SHP77 (cell line): ENCODE data around the gene SUPT20HL1.
"Not testable (repeated sequence)": the region's sequence is repeated elsewhere in the genome, so short reads cannot be mapped to it uniquely, and the experiment has no call there.

Source experiments
- DNase-seq, 2 experiments: peaks; one replicate each; lab custom pipeline; 2025; lab: John Stamatoyannopoulos, UW

SUPT20HL1 gene

DNA sequence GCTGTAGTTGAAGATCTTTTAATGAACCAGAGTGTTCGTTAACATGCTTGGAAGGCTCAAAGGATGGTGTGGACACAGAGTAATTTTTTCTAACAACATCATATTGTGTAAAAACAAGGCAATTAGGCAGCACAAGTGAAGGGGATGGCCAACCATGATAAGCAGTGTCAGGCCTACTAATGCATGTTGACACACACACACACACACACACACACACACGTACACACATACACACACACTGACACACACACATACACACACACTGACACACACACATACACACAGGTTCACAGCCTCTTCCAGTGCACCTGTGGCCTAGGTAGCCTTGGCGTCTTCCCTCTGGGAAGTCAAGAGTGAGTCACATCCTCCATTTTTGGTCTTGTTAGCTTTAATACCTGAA, at the start of gene SUPT20HL1:
Gene SUPT20HL1 (plus strand): TSS at position 368 of the 400 bp plus-strand sequence. CDS start 2,122 bp downstream, outside the sequence.
- no peak for DNase-seq

GRCh38 chrX:24310916-24311315, 49.5 kb upstream of the SUPT20HL1 start:
- DNase-seq, result not testable (repeated sequence)

GRCh38 chrX:24311507-24312248, 48.8 kb upstream of the SUPT20HL1 start:
- DNase-seq, result not testable (repeated sequence)

DNA sequence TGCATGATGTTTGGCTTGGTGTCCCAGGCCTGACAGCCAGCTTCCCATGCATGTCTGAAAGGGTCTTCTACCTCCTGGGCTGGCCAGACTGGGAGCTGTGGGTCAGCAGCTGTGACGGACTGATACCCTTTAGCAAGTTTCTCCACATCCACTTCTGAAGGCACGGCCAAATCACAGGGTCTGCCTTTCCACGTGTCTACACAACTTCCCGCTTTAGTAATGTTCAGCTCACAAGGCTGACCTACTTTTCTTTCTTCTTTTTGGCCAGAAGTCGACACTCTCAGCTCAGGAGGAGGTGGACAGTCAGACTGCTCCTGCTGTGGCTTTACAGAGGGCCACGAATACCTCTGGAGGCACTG, 48.2 kb upstream of the SUPT20HL1 start:
- not testable (repeated sequence) for DNase-seq

GRCh38 chrX:24314019-24314635, 46.3 kb upstream of the SUPT20HL1 start, which contains the start of gene SUPT20HL2:
Gene SUPT20HL2, minus strand, starts transcription at chrX:24314069. Its CDS starts 754 bp downstream, at chrX:24313315.
- no peak for DNase-seq

DNA sequence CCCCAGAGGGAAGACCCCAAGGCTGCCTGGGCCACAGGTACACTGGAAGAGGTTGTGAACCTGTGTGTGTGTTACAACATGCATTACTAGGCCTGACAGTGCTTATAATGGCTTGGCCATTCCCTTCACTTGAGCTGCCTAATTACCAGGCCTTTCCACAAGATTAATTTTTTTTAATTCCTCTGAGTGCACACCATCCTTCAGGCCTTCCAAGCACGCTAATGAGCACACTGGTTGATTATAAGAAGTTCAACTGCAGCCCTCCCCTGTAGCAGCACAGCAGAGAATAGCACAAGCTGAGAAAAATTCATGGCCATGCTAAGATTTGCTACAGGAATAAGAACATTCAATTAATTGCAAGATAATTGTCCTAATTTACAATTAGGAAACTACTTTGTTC, 44.3 kb upstream of the SUPT20HL1 start:
- DNase-seq, result no peak

- no peak for DNase-seq
Measured at GRCh38 chrX:24317567-24317966, 42.9 kb upstream of the SUPT20HL1 start.

GRCh38 chrX:24321741-24322395, 38.6 kb upstream of the SUPT20HL1 start:
- no peak for DNase-seq

GRCh38 chrX:24325231-24325630, 35.2 kb upstream of the SUPT20HL1 start:
- DNase-seq, result no peak

GRCh38 chrX:24332878-24333277, 27.6 kb upstream of the SUPT20HL1 start:
- DNase-seq, result no peak

DNA sequence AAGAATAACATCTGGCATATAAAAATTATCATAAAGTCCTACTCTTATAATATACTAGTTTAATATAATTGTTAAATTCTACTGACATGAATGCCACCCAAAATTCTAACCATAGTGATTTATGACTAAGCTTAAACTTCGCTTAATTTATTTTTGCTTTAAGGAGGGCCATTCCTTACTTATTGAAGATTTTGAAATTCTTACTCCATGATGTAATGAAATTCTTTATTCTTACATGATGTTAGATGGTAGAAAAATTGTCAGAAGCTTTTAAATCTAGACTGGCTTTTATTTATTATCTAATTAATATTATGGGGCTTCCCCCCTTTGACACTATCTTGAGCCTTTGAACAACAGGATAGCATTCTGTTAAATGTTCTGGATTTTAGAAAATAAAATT, 27.1 kb upstream of the SUPT20HL1 start:
- DNase-seq, result no peak

- DNase-seq, result no peak
Measured at GRCh38 chrX:24334461-24334860, 26.0 kb upstream of the SUPT20HL1 start.

DNA sequence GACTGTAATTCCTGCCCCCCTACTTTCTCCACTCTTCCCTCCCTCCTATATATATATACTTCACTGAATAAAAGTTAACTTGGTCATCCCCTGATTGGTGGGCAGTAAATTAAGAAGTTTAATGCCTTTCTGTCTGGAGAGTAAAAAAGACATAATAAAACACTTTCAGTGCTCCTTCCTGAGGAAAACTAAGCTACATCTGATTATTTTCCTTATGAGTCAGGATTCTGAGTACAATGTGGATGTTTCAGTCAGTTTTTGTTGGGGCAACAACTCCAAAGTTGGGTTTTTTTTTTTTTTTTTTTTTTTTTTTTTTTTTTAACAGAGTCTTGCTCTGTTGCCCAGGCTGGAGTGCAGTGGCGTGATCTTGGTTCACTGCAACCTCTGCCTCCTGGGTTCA, 24.6 kb upstream of the SUPT20HL1 start:
- DNase-seq, result no peak

DNA sequence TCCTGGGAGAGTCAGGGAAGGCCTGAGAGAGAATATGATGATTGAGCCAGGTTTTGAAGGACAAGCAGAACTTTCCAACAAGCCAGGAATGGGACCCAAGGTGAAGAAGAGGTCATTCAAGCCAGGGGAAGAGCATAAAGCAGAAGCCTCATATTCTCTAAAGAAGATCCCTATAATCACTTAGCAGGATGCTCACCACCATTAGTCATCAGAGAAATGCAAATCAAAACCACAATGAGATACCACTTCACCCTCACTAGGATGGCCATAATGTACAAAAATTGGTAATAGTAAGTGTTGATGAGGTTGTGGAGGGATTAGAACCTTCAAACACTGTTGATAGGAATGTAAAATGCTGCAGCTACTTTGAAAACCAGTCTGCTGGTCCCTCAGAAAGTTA, 20.5 kb upstream of the SUPT20HL1 start:
- DNase-seq, result no peak

DNA sequence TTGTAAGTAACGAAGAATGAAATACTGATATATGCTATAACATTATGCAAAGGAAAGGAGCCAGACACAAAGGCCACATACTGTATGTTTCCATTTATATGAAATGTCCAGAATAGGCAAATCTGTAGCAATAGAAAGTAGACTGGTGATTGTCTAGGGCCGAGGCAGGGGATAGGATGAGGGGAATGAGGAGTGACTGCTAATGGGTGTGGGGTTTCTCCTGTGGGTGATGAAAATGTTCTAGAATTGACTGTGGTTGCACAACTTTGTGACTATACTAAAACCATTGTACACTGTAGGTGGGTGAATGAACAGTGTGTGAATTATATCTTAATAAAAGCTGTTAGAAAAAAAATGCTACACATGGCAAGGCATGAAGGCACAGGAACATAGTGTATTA, 19.9 kb upstream of the SUPT20HL1 start:
- no peak for DNase-seq

- no peak for DNase-seq
Measured at GRCh38 chrX:24341795-24342194, 18.6 kb upstream of the SUPT20HL1 start.

- DNase-seq, result no peak
Measured at GRCh38 chrX:24343719-24344118, 16.7 kb upstream of the SUPT20HL1 start.

- DNase-seq, result no peak
Measured at GRCh38 chrX:24347881-24348280, 12.6 kb upstream of the SUPT20HL1 start.

DNA sequence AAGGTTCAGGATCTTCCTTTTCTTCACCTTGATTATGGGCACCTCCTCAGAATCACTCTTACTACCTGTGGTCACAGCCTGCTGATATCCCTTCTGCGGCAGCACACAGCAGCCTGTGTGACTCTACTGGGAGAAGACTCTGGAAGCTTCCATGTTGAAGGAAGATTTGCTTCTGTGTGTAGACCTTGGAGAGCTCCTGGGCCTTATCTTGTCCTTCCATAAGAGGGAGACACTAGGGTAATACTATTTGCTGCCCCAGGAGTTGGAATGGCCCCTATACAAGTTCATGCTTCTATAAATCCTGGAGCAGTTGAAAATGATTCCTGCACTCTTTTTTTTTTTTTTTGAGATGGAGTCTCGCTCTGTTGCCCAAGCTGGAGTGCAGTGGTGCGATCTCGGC, 10.2 kb upstream of the SUPT20HL1 start:
- no peak for DNase-seq

- no peak for DNase-seq
Measured at GRCh38 chrX:24355095-24355494, 5.3 kb upstream of the SUPT20HL1 start.

- DNase-seq, result no peak
Measured at GRCh38 chrX:24357106-24357505, 3.3 kb upstream of the SUPT20HL1 start.

DNA sequence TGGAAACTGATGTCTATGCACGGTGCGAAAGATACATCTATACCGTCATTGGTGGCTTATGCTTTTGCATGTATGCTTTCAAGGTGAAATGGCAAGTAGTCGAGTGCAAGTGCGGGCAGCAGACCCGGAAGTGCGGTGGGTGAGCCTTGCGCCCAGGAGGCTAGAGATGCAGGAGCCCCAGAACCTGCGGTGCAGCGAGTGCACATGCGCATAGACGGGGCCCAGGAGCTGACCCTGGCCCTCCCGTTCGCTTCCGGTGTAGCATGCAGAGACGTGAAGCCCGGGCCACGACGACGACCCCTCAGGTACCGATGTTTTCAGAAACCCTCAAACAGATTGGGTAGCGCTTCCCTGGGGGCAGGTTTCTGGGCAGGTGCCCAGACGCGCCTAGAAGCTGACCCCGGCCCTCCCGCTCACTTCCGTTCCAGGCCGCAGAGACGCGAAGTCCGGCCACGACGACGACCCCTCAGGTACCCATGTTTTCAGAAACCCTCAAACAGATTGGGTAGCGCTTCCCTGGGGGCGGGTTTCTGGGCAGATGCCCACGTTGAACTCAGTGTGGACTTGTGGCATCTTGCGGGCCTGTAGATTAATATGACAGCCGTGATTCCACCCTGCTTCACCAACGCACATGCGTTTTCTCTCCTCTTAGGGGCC, 1.8 kb downstream of the SUPT20HL1 start:
- not testable (repeated sequence) for DNase-seq
